ENCODE measurements around the gene KCNB1.

GRCh38 chr20:49486064-49486463, 3.6 kb upstream of the KCNB1 start:
- TF ChIP-seq, protein P1, sequence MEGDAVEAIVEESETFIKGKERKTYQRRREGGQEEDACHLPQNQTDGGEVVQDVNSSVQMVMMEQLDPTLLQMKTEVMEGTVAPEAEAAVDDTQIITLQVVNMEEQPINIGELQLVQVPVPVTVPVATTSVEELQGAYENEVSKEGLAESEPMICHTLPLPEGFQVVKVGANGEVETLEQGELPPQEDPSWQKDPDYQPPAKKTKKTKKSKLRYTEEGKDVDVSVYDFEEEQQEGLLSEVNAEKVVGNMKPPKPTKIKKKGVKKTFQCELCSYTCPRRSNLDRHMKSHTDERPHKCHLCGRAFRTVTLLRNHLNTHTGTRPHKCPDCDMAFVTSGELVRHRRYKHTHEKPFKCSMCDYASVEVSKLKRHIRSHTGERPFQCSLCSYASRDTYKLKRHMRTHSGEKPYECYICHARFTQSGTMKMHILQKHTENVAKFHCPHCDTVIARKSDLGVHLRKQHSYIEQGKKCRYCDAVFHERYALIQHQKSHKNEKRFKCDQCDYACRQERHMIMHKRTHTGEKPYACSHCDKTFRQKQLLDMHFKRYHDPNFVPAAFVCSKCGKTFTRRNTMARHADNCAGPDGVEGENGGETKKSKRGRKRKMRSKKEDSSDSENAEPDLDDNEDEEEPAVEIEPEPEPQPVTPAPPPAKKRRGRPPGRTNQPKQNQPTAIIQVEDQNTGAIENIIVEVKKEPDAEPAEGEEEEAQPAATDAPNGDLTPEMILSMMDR (IDR thresholded peaks at IDR 0.05), result no peak
- TF ChIP-seq POLR2A (IDR thresholded peaks at IDR 0.05), result no peak
- no peak for TF ChIP-seq POLR2AphosphoS5 (IDR thresholded peaks at IDR 0.05)
- TF ChIP-seq EP300 (IDR thresholded peaks at IDR 0.05; ENCODE audit: low read depth), result no peak

Measured in transverse colon (tissue), 4 donors.